ENCODE data around the gene ZNF774.

- TF ChIP-seq, protein P1, sequence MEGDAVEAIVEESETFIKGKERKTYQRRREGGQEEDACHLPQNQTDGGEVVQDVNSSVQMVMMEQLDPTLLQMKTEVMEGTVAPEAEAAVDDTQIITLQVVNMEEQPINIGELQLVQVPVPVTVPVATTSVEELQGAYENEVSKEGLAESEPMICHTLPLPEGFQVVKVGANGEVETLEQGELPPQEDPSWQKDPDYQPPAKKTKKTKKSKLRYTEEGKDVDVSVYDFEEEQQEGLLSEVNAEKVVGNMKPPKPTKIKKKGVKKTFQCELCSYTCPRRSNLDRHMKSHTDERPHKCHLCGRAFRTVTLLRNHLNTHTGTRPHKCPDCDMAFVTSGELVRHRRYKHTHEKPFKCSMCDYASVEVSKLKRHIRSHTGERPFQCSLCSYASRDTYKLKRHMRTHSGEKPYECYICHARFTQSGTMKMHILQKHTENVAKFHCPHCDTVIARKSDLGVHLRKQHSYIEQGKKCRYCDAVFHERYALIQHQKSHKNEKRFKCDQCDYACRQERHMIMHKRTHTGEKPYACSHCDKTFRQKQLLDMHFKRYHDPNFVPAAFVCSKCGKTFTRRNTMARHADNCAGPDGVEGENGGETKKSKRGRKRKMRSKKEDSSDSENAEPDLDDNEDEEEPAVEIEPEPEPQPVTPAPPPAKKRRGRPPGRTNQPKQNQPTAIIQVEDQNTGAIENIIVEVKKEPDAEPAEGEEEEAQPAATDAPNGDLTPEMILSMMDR (IDR thresholded peaks at IDR 0.05), result no peak
- TF ChIP-seq POLR2AphosphoS5 (IDR thresholded peaks at IDR 0.05), result no peak
Observed at GRCh38 chr15:90393040-90393439, 41.0 kb downstream of the ZNF774 start.
